Measurements from ENCODE around the gene CDH23. TPM values are rescaled to one million over a fixed set of nuclear protein-coding genes. Genes with fewer than 3 reads are reported as not detected.

The CDH23 gene
- total and polyA plus RNA-seq, 2 donors (not counting 1 experiment from before 2014, with no cell fraction given) = 0.37 to 0.89 TPM

GRCh38 chr10:71766717-71767419, 370.1 kb downstream of the CDH23 start:
- H3K9me3 ChIP-seq (ENCODE audit: control extremely low read depth in 1 of 3, control insufficient read depth in 2 of 3, insufficient read depth in 1 of 3, low read length in 2 of 3) = no peaks in the 10 kb centered on the region
- CTCF ChIA-PET = interaction anchor here (0.6 to 3.9 kb wide), 12 partner anchors 9 to 282 kb away, joined by 3 to 33 read pairs (median 4); no protein-coding TSS in a partner anchor
- TF ChIP-seq CTCF (IDR thresholded peaks at IDR 0.05) (no peak), EZH2 (IDR thresholded peaks at IDR 0.05; ENCODE audit: borderline replicate concordance, insufficient read depth, low read depth, low read length, poor library complexity, severe bottlenecking) (no peak)
- H3K27ac ChIP-seq (ENCODE audit: low read length in 2 of 2) = peak overlapping the region; percentile 88 to 95
- H3K4me2 ChIP-seq (replicated peaks; ENCODE audit: low read depth, low read length, poor library complexity, severe bottlenecking) = peak overlapping the region; percentile 83
- peaks cover 54 to 93% of the 10 kb centered on the region in 2 donors for H3K4me1 ChIP-seq (ENCODE audit: control insufficient read depth in 2 of 2, insufficient read depth in 2 of 2, low read length in 2 of 2)
- Mint-ChIP-seq H3K27ac (peak overlapping the region; percentile 99), H3K9me3 (ENCODE audit: insufficient read depth) (no peaks in the 10 kb centered on the region), H3K4me1 (peaks cover 87% of the 10 kb centered on the region), H3K27me3 (no peaks in the 10 kb centered on the region), H3K4me3 (peak overlapping the region; percentile 84)
- H3K4me3 ChIP-seq (ENCODE audit: control extremely low read depth in 1 of 5, extremely low read depth in 1 of 5, insufficient read depth in 1 of 5, low read depth in 2 of 5, low read length in 4 of 5) = peak overlapping the region in 1 of 5 experiments; percentile 42
- ATAC-seq (ENCODE audit: low read depth) = peak; percentile 50
- H4K20me1 ChIP-seq (ENCODE audit: control insufficient read depth, insufficient read depth, low read length, poor library complexity, severe bottlenecking) = no peaks in the 10 kb centered on the region
- POLR2A ChIA-PET = interaction anchor here (0.6 to 3.3 kb wide), 9 partner anchors 8 to 69 kb away, joined by 3 to 15 read pairs (median 4); no protein-coding TSS in a partner anchor
- no peaks in the 10 kb centered on the region for H3K27me3 ChIP-seq (replicated peaks in 1 of 4; ENCODE audit: control extremely low read depth in 1 of 4, control insufficient read depth in 3 of 4, insufficient read depth in 4 of 4, low read length in 3 of 4)
- intact Hi-C loops (cut with micrococcal nuclease) = loop anchor here (5.0 kb wide), 1 partner anchor 1620 kb away; the partner anchor contains the start of gene TYSND1
- WGBS (ENCODE audit: insufficient coverage) = 37% methylated on average over 9 of the region's 10 CpGs
- H3K9ac ChIP-seq (ENCODE audit: low read length) = peak overlapping the region; percentile 8
- DNase-seq = peak; percentile 74
- peaks cover 71% of the 10 kb centered on the region for H3K79me2 ChIP-seq (ENCODE audit: control insufficient read depth, insufficient read depth, low read length)
- H2AFZ ChIP-seq (ENCODE audit: insufficient read depth, low read depth, low read length, poor library complexity, severe bottlenecking) = no peak overlapping the region
- H3K36me3 ChIP-seq (replicated peaks in 1 of 2; ENCODE audit: control extremely low read depth in 1 of 2, control insufficient read depth in 1 of 2, extremely low read depth in 1 of 2, insufficient read depth in 2 of 2, low read length in 1 of 2) = peaks cover 0 to 33% of the 10 kb centered on the region in 2 experiments
